HG03039 (cell line): ENCODE measurements around the gene DDTL.
A peak's percentile ranks its signal among the peaks of the same experiment; 100 is the strongest.
"Not testable (repeated sequence)": the region's sequence is repeated elsewhere in the genome, so short reads cannot be mapped to it uniquely, and the experiment has no call there.

Source experiments
- ATAC-seq: cut with Tn5 transposase; IDR thresholded peaks from one replicate; pipeline ENCODE4 v1.9.1; 2021; ENCODE audit warnings: mild to moderate bottlenecking, moderate library complexity; ENCODE audit not compliant: unreplicated experiment

Gene DDTL

GRCh38 chr22:23969071-23969470, 2.4 kb downstream of the DDTL start:
- ATAC-seq, result no peak

GRCh38 chr22:23970201-23970641, 3.5 kb downstream of the DDTL start:
- no peak for ATAC-seq

- no peak for ATAC-seq
These were observed 4.3 kb downstream of the DDTL start for GRCh38 chr22:23970816-23971486.

GRCh38 chr22:23971927-23972326, 5.2 kb downstream of the DDTL start:
- ATAC-seq, result not testable (repeated sequence)

GRCh38 chr22:23974345-23974744, 7.7 kb downstream of the DDTL start, which contains the start of gene DDT:
Gene DDT (minus strand): TSS chr22:23974441. CDS start chr22:23974414, 27 bp downstream.
- ATAC-seq, result peak; percentile 90

- ATAC-seq, result not testable (repeated sequence)
These were observed 8.2 kb downstream of the DDTL start for GRCh38 chr22:23974836-23975352.

- not testable (repeated sequence) for ATAC-seq
These were observed 10.6 kb downstream of the DDTL start for GRCh38 chr22:23977304-23977703.

- not testable (repeated sequence) for ATAC-seq
These were observed 13.0 kb downstream of the DDTL start, which contains the start of gene GSTT2 for GRCh38 chr22:23979557-23980240. Gene GSTT2 (plus strand): TSS chr22:23980134.

- not testable (repeated sequence) for ATAC-seq
These were observed 13.9 kb downstream of the DDTL start for GRCh38 chr22:23980567-23980966.

GRCh38 chr22:23984430-23984829, 17.7 kb downstream of the DDTL start:
- no peak for ATAC-seq

- ATAC-seq, result not testable (repeated sequence)
These were observed 19.4 kb downstream of the DDTL start for GRCh38 chr22:23986089-23986488.

- ATAC-seq, result not testable (repeated sequence)
These were observed 20.0 kb downstream of the DDTL start for GRCh38 chr22:23986538-23987178.

GRCh38 chr22:23989583-23990244, 23.0 kb downstream of the DDTL start:
- ATAC-seq, result not testable (repeated sequence)

- not testable (repeated sequence) for ATAC-seq
These were observed 26.4 kb downstream of the DDTL start for GRCh38 chr22:23993080-23993479.

- ATAC-seq, result not testable (repeated sequence)
These were observed 27.0 kb downstream of the DDTL start for GRCh38 chr22:23993581-23994177.

- no peak for ATAC-seq
These were observed 30.4 kb downstream of the DDTL start for GRCh38 chr22:23997092-23997491.

GRCh38 chr22:23999779-24000178, 33.1 kb downstream of the DDTL start:
- not testable (repeated sequence) for ATAC-seq

- ATAC-seq, result no peak
These were observed 34.6 kb downstream of the DDTL start for GRCh38 chr22:24001314-24001713.

GRCh38 chr22:24002272-24002671, 35.6 kb downstream of the DDTL start:
- ATAC-seq, result no peak

- ATAC-seq, result no peak
These were observed 36.2 kb downstream of the DDTL start for GRCh38 chr22:24002851-24003250.
